HG03095 (cell line): ENCODE data around the gene GAB4.
"Not testable (repeated sequence)": the region's sequence is repeated elsewhere in the genome, so short reads cannot be mapped to it uniquely, and the experiment has no call there.

Experiments used
- ATAC-seq: cut with Tn5 transposase; IDR thresholded peaks from one replicate; pipeline ENCODE4 v1.9.1; 2021; ENCODE audit warnings: moderate library complexity; ENCODE audit not compliant: unreplicated experiment

GAB4 gene

GRCh38 chr22:16914911-16915310, 93.1 kb downstream of the GAB4 start:
- not testable (repeated sequence) for ATAC-seq

GRCh38 chr22:16914006-16914405, 94.0 kb downstream of the GAB4 start:
- ATAC-seq: no peak

GRCh38 chr22:16912281-16912680, 95.7 kb downstream of the GAB4 start:
- no peak for ATAC-seq
